PC-3 (cell line): ENCODE data around the gene TWF2. TPM values are rescaled to one million over a fixed set of nuclear protein-coding genes. Genes with fewer than 3 reads are reported as not detected.

Experiments
- ATAC-seq: fragments of 200-7000 bp; cut with Tn5 transposase; 2 replicates; pipeline ENCODE4 v1.9.1; 2020; ENCODE audit warnings: mild to moderate bottlenecking, moderate library complexity
- BruUV-seq: library from RNA; stranded (reverse); fragments of 400-500 nt; replicated peaks from 2 replicates; lab custom pipeline; 2021; lab: Mats Ljungman, UMichigan
- CTCF ChIA-PET: fragments of 300-600 bp; sonication (Branson Sonifier 250); formaldehyde crosslinking; loops from one replicate; lab custom pipeline; 2022; ENCODE audit warnings: antibody characterized with exemption; lab: Charles Lee
- POLR2A ChIA-PET: fragments of 300-600 bp; sonication (Branson Sonifier 250); formaldehyde crosslinking; loops from one replicate; lab custom pipeline; 2022; ENCODE audit warnings: antibody characterized with exemption; ENCODE audit not compliant: unreplicated experiment; lab: Charles Lee
- DNase-seq: peaks from one replicate; pipeline ENCODE4 v3.0.0-alpha.2; 2015
- H2AFZ ChIP-seq: fragments of 300-600 bp; sonication (generic); 2 replicates; pipeline ENCODE4 v1.6.0; 2016; ENCODE audit warnings: antibody characterized with exemption, low read length
- H3F3A ChIP-seq: fragments of 300-600 bp; sonication (generic); one replicate; pipeline ENCODE4 v1.6.0; 2017; ENCODE audit warnings: antibody characterized with exemption, low read length, control low read depth, mild to moderate bottlenecking; ENCODE audit not compliant: unreplicated experiment
- H3K27ac ChIP-seq: fragments of 300-600 bp; sonication (generic); 2 replicates; pipeline ENCODE4 v1.5.1; 2016; ENCODE audit warnings: mild to moderate bottlenecking, low read length
- H3K27me3 ChIP-seq: fragments of 300-600 bp; sonication (generic); 2 replicates; pipeline ENCODE4 v1.6.1; 2016; ENCODE audit warnings: low read length, mixed read lengths
- H3K36me3 ChIP-seq: fragments of 300-600 bp; sonication (generic); 2 replicates; pipeline ENCODE4 v1.6.1; 2016; ENCODE audit warnings: low read depth, mixed run types, low read length, mixed read lengths
- H3K4me1 ChIP-seq: fragments of 300-600 bp; sonication (generic); 2 replicates; pipeline ENCODE4 v1.5.1; 2016; ENCODE audit warnings: low read length; ENCODE audit not compliant: insufficient read depth
- H3K4me2 ChIP-seq: fragments of 300-600 bp; sonication (generic); 2 replicates; pipeline ENCODE4 v1.6.0; 2016; ENCODE audit warnings: low read length
- H3K4me3 ChIP-seq: fragments of 300-600 bp; sonication (generic); 2 replicates; pipeline ENCODE4 v1.5.1; 2016; ENCODE audit warnings: mild to moderate bottlenecking, low read length, mixed read lengths
- H3K79me2 ChIP-seq: fragments of 300-600 bp; sonication (generic); 2 replicates; pipeline ENCODE4 v1.6.1; 2017; ENCODE audit warnings: low read length, mixed read lengths
- H3K9ac ChIP-seq: fragments of 300-600 bp; sonication (generic); 2 replicates; pipeline ENCODE4 v1.6.0; 2016; ENCODE audit warnings: mild to moderate bottlenecking, low read length
- H3K9me2 ChIP-seq: fragments of 300-600 bp; sonication (generic); replicated peaks from 2 replicates; pipeline ENCODE4 v1.6.1; 2016; ENCODE audit warnings: mixed run types, low read length, mixed read lengths
- H3K9me3 ChIP-seq: fragments of 300-600 bp; sonication (generic); 2 replicates; pipeline ENCODE4 v1.6.1; 2016; ENCODE audit warnings: low read length, mixed read lengths
- H4K20me1 ChIP-seq: fragments of 300-600 bp; sonication (generic); 2 replicates; pipeline ENCODE4 v1.6.1; 2016; ENCODE audit warnings: low read length, mixed read lengths
- CTCF ChIP-seq: fragments of 300-600 bp; sonication (generic); conservative IDR thresholded peaks from 2 replicates; pipeline ENCODE4 v1.5.1; 2017; ENCODE audit warnings: antibody characterized with exemption, low read depth, mild to moderate bottlenecking, low read length
- EZH2 ChIP-seq: fragments of 300-600 bp; sonication (generic); IDR thresholded peaks from one replicate; pipeline ENCODE4 v1.6.1; 2017; ENCODE audit warnings: antibody characterized with exemption, mild to moderate bottlenecking, low read length; ENCODE audit not compliant: unreplicated experiment
- EZH2phosphoT487 ChIP-seq: fragments of 300-600 bp; sonication (generic); IDR thresholded peaks from 2 replicates; pipeline ENCODE4 v1.6.1; 2018; ENCODE audit warnings: mild to moderate bottlenecking, antibody characterized with exemption, low read length, borderline replicate concordance
- intact Hi-C: fragments of 100-400 bp; cut with micrococcal nuclease; formaldehyde crosslinking; loops from 2 replicates; pipeline ENCODE4 v1.9.0; 2023
- total RNA-seq: library from RNA; depleted of rRNA; stranded (reverse); fragments of >200 nt; gene quantifications from 2 replicates; pipeline ENCODE4 v1.2.3, GENCODE V29; 2014

TWF2 gene
- total RNA-seq, 1 experiment from 2014 or later: 147 TPM

- peaks cover 56% of the 10 kb centered on the region for H3K79me2 ChIP-seq
- peak overlapping the region; percentile 88 for H3K9ac ChIP-seq
- H3K4me2 ChIP-seq: peak overlapping the region; percentile 82
- H3K27ac ChIP-seq: peak overlapping the region; percentile 93
- H3K9me2 ChIP-seq: no peaks in the 10 kb centered on the region
- DNase-seq: peak; percentile 70
- no peaks in the 10 kb centered on the region for H3K9me3 ChIP-seq
- H3K4me1 ChIP-seq: peaks cover 32% of the 10 kb centered on the region
- peaks cover 5% of the 10 kb centered on the region; the same call in 1 of the 2 replicates for H3K36me3 ChIP-seq
- TF ChIP-seq EZH2phosphoT487 (no peak), CTCF (no peak), EZH2 (no peak)
- no peaks in the 10 kb centered on the region for H3F3A ChIP-seq
- POLR2A ChIA-PET: interaction anchor here (0.7 to 1.0 kb wide), 5 partner anchors 13 to 299 kb away, joined by 3 to 11 read pairs (median 7); partner anchors contain the start of gene WDR82
- no peaks in the 10 kb centered on the region for H4K20me1 ChIP-seq
- CTCF ChIA-PET: interaction anchor here (0.6 to 2.3 kb wide), 5 partner anchors 17 to 180 kb away, joined by 3 to 28 read pairs (median 5); partner anchors contain the start of gene POC1A
- intact Hi-C loops: loop anchor here (1.0 to 5.0 kb wide), 3 partner anchors 17 to 100 kb away; partner anchors contain the start of gene WDR82
- peak overlapping the region; percentile 97 for H3K4me3 ChIP-seq
- H3K27me3 ChIP-seq: no peaks in the 10 kb centered on the region
- no TSS peak for BruUV-seq
- peak; percentile 25 for ATAC-seq
- peak overlapping the region; percentile 40; the same call in 1 of the 2 replicates for H2AFZ ChIP-seq
These were observed 1.8 kb downstream of the TWF2 start for GRCh38 chr3:52237006-52237656.

GRCh38 chr3:52236424-52236886, 2.5 kb downstream of the TWF2 start:
- Histone ChIP-seq H3K27me3 (no peaks in the 10 kb centered on the region), H3K79me2 (peaks cover 56% of the 10 kb centered on the region), H4K20me1 (no peaks in the 10 kb centered on the region), H3K4me1 (peaks cover 32% of the 10 kb centered on the region), H3F3A (no peaks in the 10 kb centered on the region), H3K9me2 (no peaks in the 10 kb centered on the region), H3K36me3 (peaks cover 9% of the 10 kb centered on the region; the same call in 1 of the 2 replicates), H3K4me3 (peak overlapping the region; percentile 97), H2AFZ (no peak overlapping the region), H3K4me2 (peak overlapping the region; percentile 82), H3K9me3 (no peaks in the 10 kb centered on the region), H3K9ac (0 out of 2 replicates have a peak overlapping the region, but pooled peaks have one; percentile 88), H3K27ac (peak overlapping the region; percentile 93)
- BruUV-seq: no TSS peak
- no peak for TF ChIP-seq EZH2
- no peak for TF ChIP-seq EZH2phosphoT487
- no peak for TF ChIP-seq CTCF
- no peak for DNase-seq
- intact Hi-C loops: loop anchor here (5.0 kb wide), 2 partner anchors 41 to 101 kb away; partner anchors contain the start of gene WDR82
- ATAC-seq: no peak
- CTCF ChIA-PET: interaction anchor here (2.3 kb wide), 1 partner anchor 16 kb away, joined by 28 read pairs; no protein-coding TSS in a partner anchor
- POLR2A ChIA-PET: no interaction called here
